Measurements from ENCODE around the gene SCAI.

DNA sequence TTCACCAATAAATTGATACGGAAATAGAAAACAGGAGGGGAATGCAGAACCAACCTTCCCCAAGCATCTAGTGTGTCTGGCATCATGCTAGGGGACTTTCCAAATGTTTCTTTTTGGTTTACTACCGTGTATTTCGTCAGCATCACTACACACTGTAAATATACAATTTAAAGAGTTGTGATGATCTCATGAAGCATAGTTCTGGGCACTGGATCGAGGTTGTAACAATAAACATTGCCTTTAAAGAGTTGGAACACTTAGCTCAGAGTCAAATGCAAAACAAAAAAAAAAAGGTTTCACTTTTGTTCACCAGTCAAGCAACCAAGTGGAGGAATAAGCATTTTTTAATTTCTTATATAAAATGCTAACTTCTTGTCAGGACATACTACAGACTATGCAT lies 2.9 kb upstream of the SCAI start:
- TF ChIP-seq, protein P1, sequence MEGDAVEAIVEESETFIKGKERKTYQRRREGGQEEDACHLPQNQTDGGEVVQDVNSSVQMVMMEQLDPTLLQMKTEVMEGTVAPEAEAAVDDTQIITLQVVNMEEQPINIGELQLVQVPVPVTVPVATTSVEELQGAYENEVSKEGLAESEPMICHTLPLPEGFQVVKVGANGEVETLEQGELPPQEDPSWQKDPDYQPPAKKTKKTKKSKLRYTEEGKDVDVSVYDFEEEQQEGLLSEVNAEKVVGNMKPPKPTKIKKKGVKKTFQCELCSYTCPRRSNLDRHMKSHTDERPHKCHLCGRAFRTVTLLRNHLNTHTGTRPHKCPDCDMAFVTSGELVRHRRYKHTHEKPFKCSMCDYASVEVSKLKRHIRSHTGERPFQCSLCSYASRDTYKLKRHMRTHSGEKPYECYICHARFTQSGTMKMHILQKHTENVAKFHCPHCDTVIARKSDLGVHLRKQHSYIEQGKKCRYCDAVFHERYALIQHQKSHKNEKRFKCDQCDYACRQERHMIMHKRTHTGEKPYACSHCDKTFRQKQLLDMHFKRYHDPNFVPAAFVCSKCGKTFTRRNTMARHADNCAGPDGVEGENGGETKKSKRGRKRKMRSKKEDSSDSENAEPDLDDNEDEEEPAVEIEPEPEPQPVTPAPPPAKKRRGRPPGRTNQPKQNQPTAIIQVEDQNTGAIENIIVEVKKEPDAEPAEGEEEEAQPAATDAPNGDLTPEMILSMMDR (IDR thresholded peaks at IDR 0.05; ENCODE audit: insufficient read depth, low read length, poor library complexity, severe bottlenecking), result no peak
- no peak for TF ChIP-seq EZH2phosphoT487 (conservative IDR thresholded peaks at IDR 0.05; ENCODE audit: low read length)

Measured in SU-DHL-6 (cell line).